Left colon (tissue), 2 donors: Measurements from ENCODE around the gene GPR183. TPM values are rescaled to one million over a fixed set of nuclear protein-coding genes. Genes with fewer than 3 reads are reported as not detected.

Experiments used
- ATAC-seq: fragments of 200-7000 bp; cut with Tn5 transposase; one replicate; pipeline ENCODE4 v1.9.1; 2020; ENCODE audit warnings: mild to moderate bottlenecking, moderate library complexity
- DNase-seq, 2 donors: peaks; one replicate each; pipeline ENCODE4 v3.0.0-alpha.2; 2020
- intact Hi-C, 2 donors: fragments of 100-400 bp; cut with DNase I in 1 of 2; cut with micrococcal nuclease in 1 of 2; formaldehyde crosslinking; loops; one replicate each; pipeline versions ENCODE4 v1.11.2 to v1.14.0; 2022; cut with DNase I, micrococcal nuclease
- total RNA-seq, 2 donors: library from RNA; stranded (reverse); fragmentation: NEBNext Ultra II Directional; extraction: Animal tissue kit (Norgen Biotek cat#: 25700); gene quantifications; one replicate each; pipeline ENCODE4 v1.2.1, GENCODE V29; 2021
- donor health status: DM: no; HTN: no; CAD: no.
- donor health status: DM: yes; HTN: yes; CAD: no.

Gene GPR183
- total RNA-seq, 2 donors from 2014 or later, result 2.5 to 6.4 TPM

- intact Hi-C loops, result no loop called here
- DNase-seq (no peak), ATAC-seq (no peak)
Measured at GRCh38 chr13:99341969-99342722, 34.9 kb upstream of the GPR183 start.

DNA sequence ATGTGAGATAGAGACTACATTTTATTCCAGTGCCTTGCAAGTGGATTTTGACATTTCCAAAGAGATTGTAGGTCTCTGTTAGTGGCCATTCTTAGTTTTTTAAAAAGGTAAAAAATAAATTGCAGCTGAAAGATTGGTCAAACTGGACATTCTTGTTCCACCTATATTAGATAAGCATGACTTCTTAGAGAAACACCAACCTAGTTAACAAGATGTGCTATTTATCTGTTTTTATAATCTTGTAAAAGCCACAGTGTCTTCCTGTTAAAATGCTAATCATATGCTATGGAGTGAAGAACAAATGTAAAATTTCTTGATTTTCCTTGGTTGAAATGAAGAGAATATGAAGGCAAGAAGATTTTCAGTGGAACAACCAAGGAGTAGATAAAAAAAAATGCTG, 33.4 kb upstream of the GPR183 start:
- ATAC-seq (no peak), DNase-seq (no peak)
- intact Hi-C loops, result no loop called here

DNA sequence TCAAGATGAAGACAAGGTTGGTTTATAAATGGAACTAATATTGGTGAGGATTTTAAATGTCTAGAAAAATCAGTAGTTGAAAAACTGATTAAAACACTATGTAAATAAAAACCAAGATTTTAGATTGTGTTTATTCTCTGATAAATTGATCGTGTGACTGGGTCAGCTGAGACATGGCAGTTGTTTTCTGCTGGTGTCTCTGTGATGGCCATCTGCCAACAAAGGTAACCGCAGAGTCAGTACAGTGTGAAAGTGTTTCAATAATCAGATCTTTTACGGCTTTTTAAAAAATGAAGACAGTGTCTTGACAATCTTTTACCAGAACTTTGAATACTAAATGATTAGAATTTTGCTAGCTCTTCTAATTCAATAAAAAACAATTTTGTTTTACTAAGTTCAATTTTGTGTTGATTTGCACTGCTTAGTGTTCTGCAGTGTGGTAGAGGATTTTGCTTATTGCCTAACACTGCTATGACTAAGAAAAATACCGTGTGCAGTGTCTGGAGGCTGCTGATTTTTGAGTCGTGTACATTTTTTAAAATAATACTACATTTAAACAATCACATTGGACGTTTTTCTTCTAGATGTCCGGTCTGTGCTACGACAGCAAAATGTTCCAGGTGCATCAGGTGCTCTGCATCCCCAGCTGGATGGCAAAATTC, 32.7 kb upstream of the GPR183 start:
- ATAC-seq, result no peak
- intact Hi-C loops, result no loop called here
- DNase-seq, result no peak

DNA sequence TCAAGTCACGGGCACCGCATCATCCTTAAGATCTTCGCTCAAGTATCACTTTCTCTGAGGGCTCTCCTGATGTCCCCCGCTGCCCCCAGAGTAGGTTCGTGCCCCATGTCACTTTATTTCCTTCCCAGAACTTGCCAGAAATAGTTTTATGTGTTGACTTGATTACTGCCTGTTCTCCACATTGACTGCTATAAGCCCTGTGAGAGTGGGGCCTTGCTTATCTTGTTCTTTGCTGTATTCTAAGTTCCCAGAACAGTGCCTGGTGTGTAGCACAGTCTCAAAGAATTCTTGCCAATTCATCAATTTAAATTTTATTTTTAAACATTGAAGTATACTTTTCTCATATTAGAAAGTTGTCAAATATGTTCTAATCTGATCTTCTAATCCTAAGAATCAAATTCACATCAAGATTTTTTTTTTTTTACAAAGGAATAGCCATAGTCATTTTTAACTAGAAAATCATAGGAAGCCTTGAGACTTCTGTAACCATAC, 32.1 kb upstream of the GPR183 start:
- ATAC-seq (no peak), DNase-seq (no peak)
- intact Hi-C loops, result no loop called here

GRCh38 chr13:99335603-99336002, 28.4 kb upstream of the GPR183 start:
- ATAC-seq (no peak), DNase-seq (no peak)
- intact Hi-C loops, result no loop called here

GRCh38 chr13:99335087-99335486, 27.9 kb upstream of the GPR183 start:
- DNase-seq, result no peak
- intact Hi-C loops, result no loop called here
- ATAC-seq, result no peak

- ATAC-seq (no peak), DNase-seq (no peak)
- intact Hi-C loops, result no loop called here
Measured at GRCh38 chr13:99334221-99334620, 27.0 kb upstream of the GPR183 start.

DNA sequence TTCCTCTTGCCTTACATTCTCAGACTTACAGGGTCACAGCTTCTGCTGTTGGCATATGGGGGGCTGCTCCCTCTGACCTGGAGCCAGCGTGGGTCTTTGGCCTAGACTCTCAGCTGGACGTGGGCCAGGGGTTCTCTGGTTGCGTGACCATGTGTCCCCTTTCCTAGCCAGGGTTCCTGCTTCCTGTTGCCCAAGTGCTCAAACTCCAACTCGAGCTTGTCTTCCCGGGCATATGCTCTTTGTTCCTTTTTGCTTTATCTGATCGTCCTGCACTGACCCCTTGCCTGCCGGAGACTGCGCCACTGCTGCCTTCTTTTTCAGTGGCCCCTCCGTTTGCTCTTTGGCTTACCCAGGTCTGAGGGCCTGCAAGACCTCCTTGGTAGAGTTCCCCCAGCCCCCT, 25.3 kb upstream of the GPR183 start:
- intact Hi-C loops, result no loop called here
- no peak for ATAC-seq
- no peak for DNase-seq

DNA sequence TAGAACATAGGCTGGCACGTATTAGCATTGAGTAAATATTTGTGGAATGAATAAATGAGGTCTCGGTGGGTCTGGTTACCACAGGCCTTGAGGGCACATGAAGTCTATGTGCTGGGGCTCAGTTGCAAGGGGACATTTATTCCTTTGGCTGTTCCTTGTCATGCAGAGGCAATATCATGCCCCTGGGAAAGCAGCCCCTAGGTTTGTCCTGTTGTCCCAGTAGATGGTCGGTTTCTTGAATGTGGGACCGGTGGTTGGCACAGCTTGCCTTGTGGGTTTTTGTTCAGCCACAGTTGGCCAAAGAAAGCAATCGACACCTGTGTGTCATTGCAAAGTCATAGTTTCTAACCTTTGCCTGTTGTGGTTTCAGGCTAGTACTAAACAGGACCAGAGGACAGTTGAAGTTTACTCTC, 24.7 kb upstream of the GPR183 start:
- ATAC-seq (no peak), DNase-seq (no peak)
- intact Hi-C loops, result no loop called here

- ATAC-seq (no peak), DNase-seq (no peak)
- intact Hi-C loops, result no loop called here
Measured at GRCh38 chr13:99330942-99331341, 23.7 kb upstream of the GPR183 start.

DNA sequence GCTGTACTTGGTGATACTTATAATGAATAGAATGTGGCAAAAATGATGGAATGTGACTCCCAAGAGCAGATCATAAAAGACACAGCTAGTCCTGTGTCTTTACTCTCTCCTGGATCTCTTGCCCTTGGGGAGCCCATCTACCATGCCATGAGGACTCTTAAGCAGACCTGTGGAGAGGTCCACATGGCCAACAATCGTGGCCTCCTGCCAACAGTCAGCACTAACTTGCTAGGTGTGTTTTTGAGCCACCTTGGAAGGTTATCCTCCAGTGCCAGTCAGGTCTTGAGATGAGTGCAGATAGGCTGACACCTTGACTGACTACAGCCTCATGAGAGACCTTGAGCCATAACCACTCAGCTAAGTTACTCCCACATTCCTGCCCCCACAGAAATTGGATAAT, 22.3 kb upstream of the GPR183 start:
- DNase-seq (no peak), ATAC-seq (no peak)
- intact Hi-C loops, result no loop called here

GRCh38 chr13:99327761-99328160, 20.6 kb upstream of the GPR183 start:
- no peak for ATAC-seq
- DNase-seq, result no peak
- intact Hi-C loops, result no loop called here

GRCh38 chr13:99327126-99327525, 19.9 kb upstream of the GPR183 start:
- no peak for DNase-seq
- ATAC-seq, result no peak
- intact Hi-C loops, result no loop called here

GRCh38 chr13:99326012-99326411, 18.8 kb upstream of the GPR183 start:
- ATAC-seq, result no peak
- intact Hi-C loops, result no loop called here
- DNase-seq, result no peak

- no peak for DNase-seq
- intact Hi-C loops, result no loop called here
- no peak for ATAC-seq
Measured at GRCh38 chr13:99323488-99323887, 16.3 kb upstream of the GPR183 start.

GRCh38 chr13:99322297-99323103, 15.3 kb upstream of the GPR183 start:
- intact Hi-C loops, result no loop called here
- no peak for DNase-seq
- ATAC-seq, result no peak

DNA sequence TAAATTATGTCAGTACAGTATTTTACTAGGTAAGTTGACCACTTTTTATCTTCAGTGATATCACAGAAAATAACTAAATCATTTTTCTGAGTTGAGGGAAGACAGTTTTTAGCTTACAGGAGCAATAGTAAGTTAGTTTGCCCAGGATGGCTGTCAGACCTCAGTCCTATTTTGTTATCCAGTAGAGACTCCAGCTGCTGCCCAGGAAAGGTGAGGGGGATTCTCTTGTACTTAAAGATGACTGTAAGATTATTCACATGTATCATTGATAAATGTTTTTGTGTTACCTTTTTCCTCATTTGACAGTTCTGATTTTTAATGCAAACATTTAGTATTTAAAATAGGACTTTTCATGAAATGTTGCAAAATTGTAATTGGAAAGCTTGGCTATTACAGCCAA, 14.5 kb upstream of the GPR183 start:
- intact Hi-C loops, result no loop called here
- ATAC-seq (no peak), DNase-seq (no peak)

DNA sequence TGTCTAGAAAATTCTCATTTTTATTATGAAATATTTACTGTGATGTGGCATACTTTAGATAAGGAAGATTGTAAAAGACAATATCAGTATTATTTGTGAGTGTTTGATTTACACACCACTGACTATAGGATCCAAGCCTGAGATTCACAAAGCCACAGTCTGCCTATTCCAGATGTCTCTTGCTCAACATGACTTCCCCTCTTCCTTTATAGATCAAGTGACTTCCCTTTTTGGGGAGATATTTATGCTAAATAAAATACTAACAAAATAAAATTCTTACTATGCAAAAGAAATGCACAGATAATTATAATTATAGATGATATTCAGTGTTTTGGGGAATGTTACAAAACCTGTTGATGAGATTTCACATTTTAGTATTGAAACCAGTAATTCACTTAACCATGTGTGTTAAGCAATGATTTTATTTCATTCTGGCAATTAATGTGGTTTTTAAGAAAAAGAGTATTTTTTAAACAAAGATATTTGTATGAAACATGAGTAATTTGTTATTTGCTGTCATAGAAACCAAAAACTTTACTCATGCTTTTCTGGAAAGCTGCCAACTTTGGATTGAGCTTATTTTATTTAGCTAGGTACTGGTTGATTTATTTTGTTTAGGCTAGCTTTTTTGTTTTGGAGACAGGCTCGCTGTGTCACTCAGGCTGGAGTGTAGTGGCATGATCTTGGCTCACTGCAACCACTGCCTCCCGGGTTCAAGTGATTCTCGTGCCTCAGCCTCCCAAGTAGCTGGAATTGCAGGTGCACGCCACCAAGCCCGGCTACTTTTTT, 13.7 kb upstream of the GPR183 start:
- DNase-seq (no peak), ATAC-seq (no peak)
- intact Hi-C loops, result no loop called here

- intact Hi-C loops, result no loop called here
- DNase-seq, result no peak
- ATAC-seq, result no peak
Measured at GRCh38 chr13:99316657-99317256, 9.6 kb upstream of the GPR183 start.
